ENCODE measurements around the gene CFB. TPM values are rescaled to one million over a fixed set of nuclear protein-coding genes. Genes with fewer than 3 reads are reported as not detected.
"Not testable (repeated sequence)": the region's sequence is repeated elsewhere in the genome, so short reads cannot be mapped to it uniquely, and the experiment has no call there.

The CFB gene
- total RNA-seq, 4 donors from 2014 or later: 6.2 to 32.6 (median 31.5) TPM; not detected in 1

DNA sequence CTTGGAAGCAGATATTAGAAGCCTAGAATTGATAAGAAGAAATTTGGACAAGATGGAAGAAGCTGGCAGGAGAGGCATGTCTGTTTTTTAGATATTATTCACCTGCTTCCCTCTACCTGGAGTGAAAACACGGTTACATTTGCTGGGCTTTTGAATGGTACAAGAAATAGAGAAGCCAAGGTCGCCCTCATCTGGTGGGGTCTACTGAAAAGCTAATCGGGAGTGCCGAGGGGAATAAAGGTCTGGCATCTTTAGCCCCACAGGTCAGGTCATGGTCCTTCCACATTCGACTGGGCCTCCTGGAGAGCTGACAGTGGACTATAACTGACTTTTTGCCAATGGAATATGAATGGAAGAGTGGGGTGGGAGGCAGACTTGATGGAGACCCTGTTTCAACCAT, 23.0 kb upstream of the CFB start:
- Histone ChIP-seq H3K27me3 (no peaks in the 10 kb centered on the region), H3K27ac (no peak overlapping the region), H3K4me3 (no peak overlapping the region), H3K36me3 (no peaks in the 10 kb centered on the region), H3K4me1 (no peaks in the 10 kb centered on the region), H3K9me3 (no peaks in the 10 kb centered on the region)
- TF ChIP-seq, protein P1, sequence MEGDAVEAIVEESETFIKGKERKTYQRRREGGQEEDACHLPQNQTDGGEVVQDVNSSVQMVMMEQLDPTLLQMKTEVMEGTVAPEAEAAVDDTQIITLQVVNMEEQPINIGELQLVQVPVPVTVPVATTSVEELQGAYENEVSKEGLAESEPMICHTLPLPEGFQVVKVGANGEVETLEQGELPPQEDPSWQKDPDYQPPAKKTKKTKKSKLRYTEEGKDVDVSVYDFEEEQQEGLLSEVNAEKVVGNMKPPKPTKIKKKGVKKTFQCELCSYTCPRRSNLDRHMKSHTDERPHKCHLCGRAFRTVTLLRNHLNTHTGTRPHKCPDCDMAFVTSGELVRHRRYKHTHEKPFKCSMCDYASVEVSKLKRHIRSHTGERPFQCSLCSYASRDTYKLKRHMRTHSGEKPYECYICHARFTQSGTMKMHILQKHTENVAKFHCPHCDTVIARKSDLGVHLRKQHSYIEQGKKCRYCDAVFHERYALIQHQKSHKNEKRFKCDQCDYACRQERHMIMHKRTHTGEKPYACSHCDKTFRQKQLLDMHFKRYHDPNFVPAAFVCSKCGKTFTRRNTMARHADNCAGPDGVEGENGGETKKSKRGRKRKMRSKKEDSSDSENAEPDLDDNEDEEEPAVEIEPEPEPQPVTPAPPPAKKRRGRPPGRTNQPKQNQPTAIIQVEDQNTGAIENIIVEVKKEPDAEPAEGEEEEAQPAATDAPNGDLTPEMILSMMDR (IDR thresholded peaks at IDR 0.05): peak in 3 of 4 experiments; percentile 19 to 47 (median 40)
- no peak for TF ChIP-seq POLR2A (IDR thresholded peaks at IDR 0.05)
- intact Hi-C loops (cut with DNase I; ENCODE audit: low total_unique reads): no loop called here
- DNase-seq: peak in 1 of 2 donors; percentile 52

DNA sequence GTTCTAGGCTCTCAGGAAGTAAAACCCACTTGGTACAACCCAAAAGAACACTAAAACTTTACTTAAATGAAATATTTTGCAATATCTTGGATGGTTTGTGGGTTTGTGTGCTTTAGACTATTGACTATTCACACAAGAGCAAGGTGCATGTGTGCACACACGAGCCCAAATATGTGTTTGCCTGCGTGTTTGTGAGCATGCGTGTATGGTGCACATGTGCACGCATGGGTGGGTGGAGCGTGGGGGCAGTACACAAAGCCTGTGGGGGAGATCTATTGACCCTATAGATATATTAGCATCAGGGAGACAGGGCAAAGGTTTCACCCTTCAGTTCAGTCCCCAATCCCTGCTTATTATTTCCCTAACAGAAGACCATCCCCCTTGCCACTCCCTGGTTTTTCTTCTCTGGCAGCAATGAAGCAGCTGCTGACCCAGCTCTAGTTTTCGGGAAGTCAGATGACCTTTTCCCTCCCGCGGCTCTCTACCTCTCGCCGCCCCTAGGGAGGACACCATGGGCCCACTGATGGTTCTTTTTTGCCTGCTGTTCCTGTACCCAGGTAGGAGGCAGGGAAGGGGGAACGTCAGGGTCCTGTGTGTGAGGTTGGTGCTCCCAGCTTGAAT, 18.5 kb upstream of the CFB start, which contains the start of gene C2:
TSS of gene C2 (plus strand) at position 476 of the 621 bp plus-strand sequence. CDS start at position 512, 36 bp downstream.
- H3K4me1 ChIP-seq: no peaks in the 10 kb centered on the region
- H3K27me3 ChIP-seq: no peaks in the 10 kb centered on the region
- H3K36me3 ChIP-seq: no peaks in the 10 kb centered on the region
- H3K9me3 ChIP-seq: no peaks in the 10 kb centered on the region
- no peak for DNase-seq
- TF ChIP-seq, protein P1 (IDR thresholded peaks at IDR 0.05): no peak
- no peak for TF ChIP-seq POLR2A (IDR thresholded peaks at IDR 0.05)
- intact Hi-C loops (cut with DNase I; ENCODE audit: low total_unique reads): no loop called here
- peak within 1 kb of the TSS in 1 of 2 donors; percentile 37 for H3K27ac ChIP-seq
- H3K4me3 ChIP-seq: no peak within 1 kb of the TSS

DNA sequence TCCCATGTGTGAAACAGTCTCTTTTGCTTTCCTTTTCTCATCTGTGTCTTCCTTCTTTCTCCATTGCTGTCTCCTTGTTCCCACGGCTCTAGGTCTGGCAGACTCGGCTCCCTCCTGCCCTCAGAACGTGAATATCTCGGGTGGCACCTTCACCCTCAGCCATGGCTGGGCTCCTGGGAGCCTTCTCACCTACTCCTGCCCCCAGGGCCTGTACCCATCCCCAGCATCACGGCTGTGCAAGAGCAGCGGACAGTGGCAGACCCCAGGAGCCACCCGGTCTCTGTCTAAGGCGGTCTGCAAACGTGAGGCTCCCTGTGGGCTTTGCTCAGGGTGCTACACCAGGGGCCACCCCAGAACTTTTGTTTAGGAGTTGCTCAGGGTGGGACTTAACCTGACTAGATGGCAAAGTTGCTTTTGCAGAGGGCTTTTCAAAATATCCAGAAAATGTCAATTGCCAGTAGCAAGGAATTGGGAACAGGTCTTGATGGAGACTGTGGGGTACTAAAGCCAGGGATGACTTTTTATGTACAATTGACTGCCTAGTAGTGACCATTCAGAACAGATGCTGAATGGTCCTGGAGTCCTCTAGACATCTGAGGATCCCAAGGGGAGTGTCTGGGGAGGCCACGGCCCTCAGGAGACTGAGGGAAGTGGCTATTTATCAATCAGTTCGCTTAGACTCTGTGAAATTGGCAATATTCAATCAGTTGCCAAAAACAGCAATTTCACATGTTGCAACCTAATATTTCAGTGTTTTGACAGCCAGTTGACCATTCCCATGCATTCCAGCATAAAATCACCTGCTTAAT, 17.8 kb upstream of the CFB start:
- Histone ChIP-seq H3K4me1 (no peaks in the 10 kb centered on the region), H3K4me3 (no peak overlapping the region), H3K27ac (peak overlapping the region in 1 of 2 donors; percentile 37), H3K36me3 (no peaks in the 10 kb centered on the region), H3K27me3 (no peaks in the 10 kb centered on the region), H3K9me3 (no peaks in the 10 kb centered on the region)
- DNase-seq: no peak
- TF ChIP-seq POLR2A (IDR thresholded peaks at IDR 0.05): no peak
- TF ChIP-seq, protein P1 (IDR thresholded peaks at IDR 0.05): no peak
- intact Hi-C loops (cut with DNase I; ENCODE audit: low total_unique reads): no loop called here

DNA sequence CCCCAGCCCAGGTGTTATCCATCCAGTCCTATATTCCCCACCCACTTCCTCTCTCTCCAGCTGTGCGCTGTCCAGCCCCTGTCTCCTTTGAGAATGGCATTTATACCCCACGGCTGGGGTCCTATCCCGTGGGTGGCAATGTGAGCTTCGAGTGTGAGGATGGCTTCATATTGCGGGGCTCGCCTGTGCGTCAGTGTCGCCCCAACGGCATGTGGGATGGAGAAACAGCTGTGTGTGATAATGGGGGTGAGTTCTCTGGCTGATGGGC, 17.3 kb upstream of the CFB start:
- no peak for DNase-seq
- intact Hi-C loops (cut with DNase I; ENCODE audit: low total_unique reads): no loop called here
- Histone ChIP-seq H3K36me3 (no peaks in the 10 kb centered on the region), H3K9me3 (no peaks in the 10 kb centered on the region), H3K27me3 (no peaks in the 10 kb centered on the region), H3K4me3 (no peak overlapping the region), H3K27ac (no peak overlapping the region), H3K4me1 (no peaks in the 10 kb centered on the region)
- TF ChIP-seq, protein P1 (IDR thresholded peaks at IDR 0.05): no peak
- TF ChIP-seq POLR2A (IDR thresholded peaks at IDR 0.05): no peak

DNA sequence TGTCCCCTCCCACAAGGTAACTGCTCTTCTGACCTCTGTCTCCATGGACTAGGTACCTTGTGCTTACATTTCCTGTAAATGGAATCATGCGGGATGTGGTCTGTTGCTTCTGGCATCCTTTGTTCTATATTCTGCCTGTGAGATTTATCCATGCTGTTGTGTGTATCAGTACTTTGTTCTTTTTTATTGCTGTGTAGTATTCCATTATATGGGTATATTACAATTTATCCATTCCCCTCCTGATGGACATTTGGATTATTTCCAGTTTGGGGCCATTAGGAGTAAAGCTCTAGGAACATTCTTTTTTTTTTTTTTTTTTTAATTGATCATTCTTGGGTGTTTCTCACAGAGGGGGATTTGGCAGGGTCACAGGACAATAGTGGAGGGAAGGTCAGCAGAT, 14.9 kb upstream of the CFB start:
- no peak for DNase-seq
- no peak for TF ChIP-seq POLR2A (IDR thresholded peaks at IDR 0.05)
- TF ChIP-seq, protein P1 (IDR thresholded peaks at IDR 0.05): no peak
- Histone ChIP-seq H3K4me1 (no peaks in the 10 kb centered on the region), H3K9me3 (no peaks in the 10 kb centered on the region), H3K27ac (no peak overlapping the region), H3K4me3 (no peak overlapping the region), H3K27me3 (no peaks in the 10 kb centered on the region), H3K36me3 (no peaks in the 10 kb centered on the region)
- intact Hi-C loops (cut with DNase I; ENCODE audit: low total_unique reads): no loop called here

DNA sequence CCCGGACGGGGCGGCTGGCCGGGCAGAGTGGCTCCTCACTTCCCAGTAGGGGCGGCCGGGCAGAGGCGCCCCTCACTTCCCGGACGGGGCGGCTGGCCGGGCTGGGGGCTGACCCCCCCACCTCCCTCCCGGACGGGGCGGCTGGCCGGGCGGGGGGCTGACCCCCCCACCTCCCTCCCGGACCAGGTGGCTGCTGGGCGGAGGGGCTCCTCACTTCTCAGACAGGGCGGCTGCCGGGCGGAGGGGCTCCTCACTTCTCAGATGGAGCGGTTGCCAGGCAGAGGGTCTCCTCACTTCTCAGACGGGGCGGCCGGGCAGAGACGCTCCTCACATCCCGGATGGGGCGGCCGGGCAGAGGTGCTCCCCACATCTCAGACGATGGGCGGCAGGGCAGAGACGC, 13.8 kb upstream of the CFB start:
- H3K4me3 ChIP-seq; H3K27me3 ChIP-seq; DNase-seq; H3K36me3 ChIP-seq; H3K4me1 ChIP-seq; H3K27ac ChIP-seq; intact Hi-C loops (cut with DNase I; ENCODE audit: low total_unique reads); H3K9me3 ChIP-seq: not testable (repeated sequence)
